ENCODE data around the gene HAL. TPM values are rescaled to one million over a fixed set of nuclear protein-coding genes. Genes with fewer than 3 reads are reported as not detected.

Gene HAL
- total and polyA plus RNA-seq, 2 of the 13 experiments (the other 11 are each of a cell fraction or from before 2014, with no cell fraction given), result 0.89 to 37.8 TPM

- TF ChIP-seq, protein P1, sequence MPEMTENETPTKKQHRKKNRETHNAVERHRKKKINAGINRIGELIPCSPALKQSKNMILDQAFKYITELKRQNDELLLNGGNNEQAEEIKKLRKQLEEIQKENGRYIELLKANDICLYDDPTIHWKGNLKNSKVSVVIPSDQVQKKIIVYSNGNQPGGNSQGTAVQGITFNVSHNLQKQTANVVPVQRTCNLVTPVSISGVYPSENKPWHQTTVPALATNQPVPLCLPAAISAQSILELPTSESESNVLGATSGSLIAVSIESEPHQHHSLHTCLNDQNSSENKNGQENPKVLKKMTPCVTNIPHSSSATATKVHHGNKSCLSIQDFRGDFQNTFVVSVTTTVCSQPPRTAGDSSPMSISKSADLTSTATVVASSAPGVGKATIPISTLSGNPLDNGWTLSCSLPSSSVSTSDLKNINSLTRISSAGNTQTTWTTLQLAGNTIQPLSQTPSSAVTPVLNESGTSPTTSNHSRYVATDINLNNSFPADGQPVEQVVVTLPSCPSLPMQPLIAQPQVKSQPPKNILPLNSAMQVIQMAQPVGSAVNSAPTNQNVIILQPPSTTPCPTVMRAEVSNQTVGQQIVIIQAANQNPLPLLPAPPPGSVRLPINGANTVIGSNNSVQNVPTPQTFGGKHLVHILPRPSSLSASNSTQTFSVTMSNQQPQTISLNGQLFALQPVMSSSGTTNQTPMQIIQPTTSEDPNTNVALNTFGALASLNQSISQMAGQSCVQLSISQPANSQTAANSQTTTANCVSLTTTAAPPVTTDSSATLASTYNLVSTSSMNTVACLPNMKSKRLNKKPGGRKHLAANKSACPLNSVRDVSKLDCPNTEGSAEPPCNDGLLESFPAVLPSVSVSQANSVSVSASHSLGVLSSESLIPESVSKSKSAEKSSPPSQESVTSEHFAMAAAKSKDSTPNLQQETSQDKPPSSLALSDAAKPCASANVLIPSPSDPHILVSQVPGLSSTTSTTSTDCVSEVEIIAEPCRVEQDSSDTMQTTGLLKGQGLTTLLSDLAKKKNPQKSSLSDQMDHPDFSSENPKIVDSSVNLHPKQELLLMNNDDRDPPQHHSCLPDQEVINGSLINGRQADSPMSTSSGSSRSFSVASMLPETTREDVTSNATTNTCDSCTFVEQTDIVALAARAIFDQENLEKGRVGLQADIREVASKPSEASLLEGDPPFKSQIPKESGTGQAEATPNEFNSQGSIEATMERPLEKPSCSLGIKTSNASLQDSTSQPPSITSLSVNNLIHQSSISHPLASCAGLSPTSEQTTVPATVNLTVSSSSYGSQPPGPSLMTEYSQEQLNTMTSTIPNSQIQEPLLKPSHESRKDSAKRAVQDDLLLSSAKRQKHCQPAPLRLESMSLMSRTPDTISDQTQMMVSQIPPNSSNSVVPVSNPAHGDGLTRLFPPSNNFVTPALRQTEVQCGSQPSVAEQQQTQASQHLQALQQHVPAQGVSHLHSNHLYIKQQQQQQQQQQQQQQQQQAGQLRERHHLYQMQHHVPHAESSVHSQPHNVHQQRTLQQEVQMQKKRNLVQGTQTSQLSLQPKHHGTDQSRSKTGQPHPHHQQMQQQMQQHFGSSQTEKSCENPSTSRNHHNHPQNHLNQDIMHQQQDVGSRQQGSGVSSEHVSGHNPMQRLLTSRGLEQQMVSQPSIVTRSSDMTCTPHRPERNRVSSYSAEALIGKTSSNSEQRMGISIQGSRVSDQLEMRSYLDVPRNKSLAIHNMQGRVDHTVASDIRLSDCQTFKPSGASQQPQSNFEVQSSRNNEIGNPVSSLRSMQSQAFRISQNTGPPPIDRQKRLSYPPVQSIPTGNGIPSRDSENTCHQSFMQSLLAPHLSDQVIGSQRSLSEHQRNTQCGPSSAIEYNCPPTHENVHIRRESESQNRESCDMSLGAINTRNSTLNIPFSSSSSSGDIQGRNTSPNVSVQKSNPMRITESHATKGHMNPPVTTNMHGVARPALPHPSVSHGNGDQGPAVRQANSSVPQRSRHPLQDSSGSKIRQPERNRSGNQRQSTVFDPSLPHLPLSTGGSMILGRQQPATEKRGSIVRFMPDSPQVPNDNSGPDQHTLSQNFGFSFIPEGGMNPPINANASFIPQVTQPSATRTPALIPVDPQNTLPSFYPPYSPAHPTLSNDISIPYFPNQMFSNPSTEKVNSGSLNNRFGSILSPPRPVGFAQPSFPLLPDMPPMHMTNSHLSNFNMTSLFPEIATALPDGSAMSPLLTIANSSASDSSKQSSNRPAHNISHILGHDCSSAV (CRISPR knock-in tag; IDR thresholded peaks at IDR 0.05; ENCODE audit: borderline replicate concordance), result no peak
- TF ChIP-seq, protein P2, sequence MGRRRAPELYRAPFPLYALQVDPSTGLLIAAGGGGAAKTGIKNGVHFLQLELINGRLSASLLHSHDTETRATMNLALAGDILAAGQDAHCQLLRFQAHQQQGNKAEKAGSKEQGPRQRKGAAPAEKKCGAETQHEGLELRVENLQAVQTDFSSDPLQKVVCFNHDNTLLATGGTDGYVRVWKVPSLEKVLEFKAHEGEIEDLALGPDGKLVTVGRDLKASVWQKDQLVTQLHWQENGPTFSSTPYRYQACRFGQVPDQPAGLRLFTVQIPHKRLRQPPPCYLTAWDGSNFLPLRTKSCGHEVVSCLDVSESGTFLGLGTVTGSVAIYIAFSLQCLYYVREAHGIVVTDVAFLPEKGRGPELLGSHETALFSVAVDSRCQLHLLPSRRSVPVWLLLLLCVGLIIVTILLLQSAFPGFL (CRISPR knock-in tag; IDR thresholded peaks at IDR 0.05), result no peak
- TF ChIP-seq, protein P3, sequence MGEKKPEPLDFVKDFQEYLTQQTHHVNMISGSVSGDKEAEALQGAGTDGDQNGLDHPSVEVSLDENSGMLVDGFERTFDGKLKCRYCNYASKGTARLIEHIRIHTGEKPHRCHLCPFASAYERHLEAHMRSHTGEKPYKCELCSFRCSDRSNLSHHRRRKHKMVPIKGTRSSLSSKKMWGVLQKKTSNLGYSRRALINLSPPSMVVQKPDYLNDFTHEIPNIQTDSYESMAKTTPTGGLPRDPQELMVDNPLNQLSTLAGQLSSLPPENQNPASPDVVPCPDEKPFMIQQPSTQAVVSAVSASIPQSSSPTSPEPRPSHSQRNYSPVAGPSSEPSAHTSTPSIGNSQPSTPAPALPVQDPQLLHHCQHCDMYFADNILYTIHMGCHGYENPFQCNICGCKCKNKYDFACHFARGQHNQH (CRISPR knock-in tag; IDR thresholded peaks at IDR 0.05), result no peak; the same call in 1 of the 2 replicates
- TF ChIP-seq RNF2 (conservative IDR thresholded peaks at IDR 0.05; ENCODE audit: low read depth) (no peak), GFI1 (CRISPR knock-in tag; IDR thresholded peaks at IDR 0.05; ENCODE audit: borderline replicate concordance) (no peak), U2AF1 (optimal IDR thresholded peaks at IDR 0.05; ENCODE audit: low read depth, low read length) (no peak), ZNF615 (CRISPR knock-in tag; IDR thresholded peaks at IDR 0.05; ENCODE audit: borderline replicate concordance) (no peak), NFYB (CRISPR knock-in tag; IDR thresholded peaks at IDR 0.05) (no peak; the same call in 1 of the 2 replicates), SKI (IDR thresholded peaks at IDR 0.05; ENCODE audit: partially characterized antibody) (no peak), ZNF788 (CRISPR knock-in tag; IDR thresholded peaks at IDR 0.05; ENCODE audit: borderline replicate concordance) (peak; percentile 34; the same call in 1 of the 2 replicates), SRY (CRISPR knock-in tag; IDR thresholded peaks at IDR 0.05) (peak; percentile 51; the same call in 1 of the 2 replicates), ZNF501 (CRISPR knock-in tag; IDR thresholded peaks at IDR 0.05) (peak; percentile 70; the same call in 1 of the 2 replicates), REL (CRISPR knock-in tag; conservative IDR thresholded peaks at IDR 0.05) (peak; percentile 62), ZBTB8A (CRISPR knock-in tag; IDR thresholded peaks at IDR 0.05; ENCODE audit: borderline replicate concordance, low read depth) (no peak), AGO1 (IDR thresholded peaks at IDR 0.05; ENCODE audit: low read depth, low read length, poor library complexity, severe bottlenecking) (no peak), PLRG1 (conservative IDR thresholded peaks at IDR 0.05) (no peak)
- TF ChIP-seq, protein P4, sequence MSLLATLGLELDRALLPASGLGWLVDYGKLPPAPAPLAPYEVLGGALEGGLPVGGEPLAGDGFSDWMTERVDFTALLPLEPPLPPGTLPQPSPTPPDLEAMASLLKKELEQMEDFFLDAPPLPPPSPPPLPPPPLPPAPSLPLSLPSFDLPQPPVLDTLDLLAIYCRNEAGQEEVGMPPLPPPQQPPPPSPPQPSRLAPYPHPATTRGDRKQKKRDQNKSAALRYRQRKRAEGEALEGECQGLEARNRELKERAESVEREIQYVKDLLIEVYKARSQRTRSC (CRISPR knock-in tag; IDR thresholded peaks at IDR 0.05; ENCODE audit: low read depth), result no peak
Measured at GRCh38 chr12:96035283-96036236, 39.4 kb upstream of the HAL start, which contains the start of gene LTA4H (continued).
